GM12874 (cell line): ENCODE data around the gene IGSF11.

Source experiments
- TF ChIP-seq, protein P1 (sequence below): IDR thresholded peaks from 2 replicates; pipeline ENCODE4 v1.5.1; 2011; ENCODE audit warnings: low read depth, mild to moderate bottlenecking, control low read depth, low read length, moderate library complexity; ENCODE audit not compliant: insufficient read depth

IGSF11 gene

DNA sequence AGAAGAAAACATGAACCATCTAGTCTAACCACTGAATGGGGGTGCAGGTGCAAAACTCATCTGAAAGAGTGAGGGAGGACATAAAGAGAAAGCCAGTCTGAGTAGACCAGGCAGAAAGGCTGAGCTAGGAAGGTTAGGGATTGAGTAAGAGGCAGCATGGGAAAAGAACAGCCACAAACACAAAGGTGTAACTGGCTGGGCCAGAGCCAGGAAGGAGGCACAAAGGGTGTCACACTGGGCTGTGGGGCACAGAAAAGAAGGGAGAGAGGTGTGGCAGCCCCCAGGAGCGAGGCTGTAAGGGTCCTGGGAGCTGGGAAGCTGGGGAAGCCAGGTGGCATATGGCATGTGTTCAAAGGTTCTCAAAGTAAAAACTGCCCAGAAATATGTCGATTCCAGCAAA, 18.7 kb downstream of the IGSF11 start:
- TF ChIP-seq, protein P1, sequence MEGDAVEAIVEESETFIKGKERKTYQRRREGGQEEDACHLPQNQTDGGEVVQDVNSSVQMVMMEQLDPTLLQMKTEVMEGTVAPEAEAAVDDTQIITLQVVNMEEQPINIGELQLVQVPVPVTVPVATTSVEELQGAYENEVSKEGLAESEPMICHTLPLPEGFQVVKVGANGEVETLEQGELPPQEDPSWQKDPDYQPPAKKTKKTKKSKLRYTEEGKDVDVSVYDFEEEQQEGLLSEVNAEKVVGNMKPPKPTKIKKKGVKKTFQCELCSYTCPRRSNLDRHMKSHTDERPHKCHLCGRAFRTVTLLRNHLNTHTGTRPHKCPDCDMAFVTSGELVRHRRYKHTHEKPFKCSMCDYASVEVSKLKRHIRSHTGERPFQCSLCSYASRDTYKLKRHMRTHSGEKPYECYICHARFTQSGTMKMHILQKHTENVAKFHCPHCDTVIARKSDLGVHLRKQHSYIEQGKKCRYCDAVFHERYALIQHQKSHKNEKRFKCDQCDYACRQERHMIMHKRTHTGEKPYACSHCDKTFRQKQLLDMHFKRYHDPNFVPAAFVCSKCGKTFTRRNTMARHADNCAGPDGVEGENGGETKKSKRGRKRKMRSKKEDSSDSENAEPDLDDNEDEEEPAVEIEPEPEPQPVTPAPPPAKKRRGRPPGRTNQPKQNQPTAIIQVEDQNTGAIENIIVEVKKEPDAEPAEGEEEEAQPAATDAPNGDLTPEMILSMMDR = no peak

DNA sequence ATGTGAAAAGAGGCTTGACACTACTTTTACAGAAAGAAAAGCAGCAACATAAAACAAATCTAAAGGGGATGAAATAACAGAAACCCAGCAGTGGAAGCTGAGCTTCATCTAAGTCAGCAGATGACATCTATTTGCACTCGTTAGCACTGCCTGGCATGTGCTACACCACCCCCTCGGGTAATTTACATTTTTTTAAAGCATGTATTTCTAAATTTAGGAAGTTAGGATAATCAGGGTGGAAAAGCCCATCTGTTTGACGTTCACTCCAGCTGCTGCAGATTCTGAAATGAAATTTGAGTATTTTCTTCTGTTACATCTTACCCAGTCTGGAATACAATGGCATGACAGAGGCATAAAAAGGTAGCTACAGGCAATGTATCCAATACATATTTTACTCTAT, 20.7 kb downstream of the IGSF11 start:
- TF ChIP-seq, protein P1 = no peak

DNA sequence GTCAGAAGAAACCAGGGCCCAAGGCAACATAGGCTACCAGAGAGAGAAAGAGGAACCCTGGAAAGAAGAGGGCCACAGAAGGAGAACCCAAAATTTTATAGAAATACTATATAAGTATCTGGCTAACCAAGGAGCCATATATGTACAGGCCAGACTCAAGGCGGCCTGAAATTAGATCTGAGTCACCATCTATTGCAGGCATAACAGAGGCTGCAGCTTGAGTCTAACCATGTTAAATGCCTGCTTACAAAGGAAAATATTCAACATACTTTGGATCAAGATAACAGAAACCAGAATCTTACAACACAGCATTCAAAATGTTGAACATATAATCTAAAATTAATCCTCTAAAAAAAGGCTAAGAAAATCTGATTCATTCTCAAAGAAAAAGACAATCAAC, 23.1 kb downstream of the IGSF11 start:
- TF ChIP-seq, protein P1 = no peak

DNA sequence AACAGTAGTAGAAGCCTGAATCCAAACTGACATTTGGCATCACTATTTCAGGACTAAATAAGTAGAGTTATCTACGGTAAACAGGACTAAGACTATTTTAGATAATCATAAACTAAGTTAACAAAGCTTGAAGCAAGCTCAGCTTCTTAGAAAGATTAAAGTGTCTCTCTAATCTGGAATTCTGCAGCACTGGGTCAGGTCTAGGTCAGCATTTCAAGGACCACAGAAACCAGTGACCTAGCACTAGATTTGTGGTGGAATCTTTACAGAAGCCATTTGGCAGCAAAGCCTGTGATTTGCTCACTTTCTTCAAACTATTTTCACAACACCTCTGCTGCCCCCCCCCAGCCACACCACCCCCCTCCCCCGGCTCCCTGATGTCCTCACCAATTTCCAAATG, 37.5 kb downstream of the IGSF11 start:
- TF ChIP-seq, protein P1 = no peak

DNA sequence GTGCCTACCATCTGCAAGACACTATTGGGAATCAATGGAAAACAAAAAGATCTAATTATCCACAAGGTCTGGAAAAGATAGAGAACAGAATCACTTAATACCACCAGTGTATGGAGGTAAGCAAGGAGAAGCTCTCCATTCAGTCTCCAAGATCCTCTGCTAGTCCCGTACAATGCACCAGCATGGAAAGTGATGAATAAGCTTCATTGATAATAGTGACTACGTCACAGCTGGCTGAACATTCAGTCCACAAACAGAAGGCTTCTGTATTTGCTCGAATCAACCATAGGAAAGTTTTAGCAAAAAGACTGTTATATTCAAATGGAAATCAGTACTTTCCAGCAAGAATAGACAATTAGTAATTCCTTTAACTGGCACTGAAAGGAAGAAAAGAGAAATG, 42.9 kb downstream of the IGSF11 start:
- TF ChIP-seq, protein P1 = no peak

DNA sequence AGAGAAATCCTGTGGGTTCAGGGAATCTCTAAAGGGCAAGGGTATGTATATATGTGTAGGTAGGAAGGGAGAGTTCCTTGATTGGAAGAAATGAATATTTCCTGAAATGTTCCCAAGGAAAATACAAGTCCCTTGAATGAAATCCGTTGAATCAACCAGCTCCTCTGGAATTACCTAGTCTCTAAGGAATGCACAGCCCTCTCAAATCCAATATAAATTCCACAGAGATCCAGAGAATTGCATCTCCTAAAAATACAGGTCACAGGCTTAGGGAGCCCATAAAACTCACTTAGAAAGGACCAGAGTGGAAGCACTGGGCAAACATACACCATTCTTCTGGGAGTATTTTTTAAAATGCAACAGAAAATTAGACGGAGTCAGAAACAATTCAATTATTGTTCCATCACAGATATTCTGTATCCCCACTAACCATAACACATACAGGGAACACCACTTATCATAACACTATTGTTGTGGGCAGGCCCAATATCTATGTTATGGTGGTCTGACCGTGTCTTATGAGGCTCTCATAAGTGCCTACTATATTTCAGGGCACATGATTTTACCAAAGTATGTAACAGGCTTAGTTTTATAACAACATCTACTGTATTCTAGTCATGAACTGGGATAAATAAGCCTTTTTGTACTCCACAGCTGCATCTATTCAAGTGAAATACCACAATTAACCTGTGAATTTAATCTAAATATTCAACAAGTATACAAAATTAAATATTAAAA, 43.7 kb downstream of the IGSF11 start:
- TF ChIP-seq, protein P1 = no peak

DNA sequence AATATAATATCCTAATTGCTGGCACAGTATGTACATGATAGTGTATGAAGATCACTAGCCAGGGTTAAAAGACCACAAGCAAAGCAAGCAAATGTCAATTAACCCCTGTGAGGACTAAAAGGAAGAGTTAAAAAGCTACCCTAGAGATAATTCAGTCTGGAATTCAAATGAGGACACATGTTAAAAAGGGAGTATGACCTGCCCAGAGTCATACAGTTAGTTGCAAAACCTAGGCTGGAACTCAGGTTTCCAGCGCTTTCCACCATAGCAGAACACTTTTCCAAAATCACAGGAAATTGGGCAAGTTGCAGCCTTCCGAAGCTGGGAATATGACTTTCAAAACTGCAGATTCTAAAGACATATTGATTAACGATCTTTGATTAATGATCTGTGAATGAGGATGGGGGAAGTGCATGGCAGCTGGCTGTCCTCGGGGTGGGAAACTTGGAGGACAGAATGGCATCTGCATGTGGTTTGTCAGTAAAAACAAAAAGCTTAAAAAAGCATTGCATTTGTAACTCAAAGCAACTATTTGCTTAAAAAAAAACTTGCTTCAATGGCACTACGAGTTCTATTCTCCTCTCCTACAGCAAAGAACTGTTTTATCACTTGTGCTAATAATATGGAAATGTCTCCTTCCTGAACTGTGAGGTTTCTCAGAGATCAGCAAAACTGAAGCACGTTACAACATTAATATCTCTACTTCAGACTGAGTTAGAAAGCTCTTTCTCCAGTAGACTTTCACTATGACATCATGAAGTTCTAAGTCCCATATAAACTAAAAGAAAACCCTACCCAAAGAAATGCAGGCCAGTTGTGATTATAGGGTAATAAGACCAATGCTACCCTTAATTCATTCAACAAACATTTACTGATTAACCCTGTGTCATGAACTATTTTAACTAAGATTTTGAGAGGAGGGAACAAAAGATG, 46.2 kb downstream of the IGSF11 start:
- TF ChIP-seq, protein P1 = no peak
